ENCODE measurements around the gene PTAR1. TPM values are rescaled to one million over a fixed set of nuclear protein-coding genes. Genes with fewer than 3 reads are reported as not detected.

The PTAR1 gene
- total and polyA plus RNA-seq, 7 donors = 7.2 to 79.6 (median 39.5) TPM

DNA sequence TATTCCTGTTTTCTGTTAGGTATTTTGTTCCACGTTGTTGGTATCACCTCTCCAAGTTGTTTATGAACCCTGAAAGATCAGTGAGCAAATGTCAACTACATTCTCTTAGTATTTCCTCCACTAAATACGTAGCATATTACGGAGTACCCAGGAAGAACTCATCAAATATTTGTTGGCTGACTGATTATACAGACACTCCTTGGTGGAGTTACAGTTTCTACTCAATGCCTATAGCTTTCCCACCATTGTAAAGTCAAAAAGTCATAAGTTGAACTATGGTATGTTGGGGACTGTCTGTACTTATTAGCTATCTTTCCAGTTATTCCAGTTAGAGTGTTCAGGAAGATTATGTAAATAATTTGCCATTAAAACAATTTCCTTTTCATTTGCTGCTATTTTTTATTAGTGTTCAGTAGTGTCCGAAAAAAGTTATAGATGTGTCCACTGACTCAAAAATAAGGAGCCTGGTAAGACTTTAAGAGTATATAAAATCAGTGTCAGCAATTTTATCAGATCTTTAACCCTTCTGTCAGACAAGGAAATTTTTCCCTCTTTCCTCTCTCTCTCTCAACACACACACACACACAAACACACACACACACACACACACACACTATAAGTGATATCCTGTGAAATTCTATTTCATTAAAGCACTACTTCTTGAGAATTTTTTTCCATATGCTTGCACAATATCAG lies 80.8 kb downstream of the PTAR1 start:
- TF ChIP-seq POLR2AphosphoS5 (IDR thresholded peaks at IDR 0.05) (no peak), POLR2A (IDR thresholded peaks at IDR 0.05) (no peak), EP300 (IDR thresholded peaks at IDR 0.05) (no peak)
- TF ChIP-seq, protein P1, sequence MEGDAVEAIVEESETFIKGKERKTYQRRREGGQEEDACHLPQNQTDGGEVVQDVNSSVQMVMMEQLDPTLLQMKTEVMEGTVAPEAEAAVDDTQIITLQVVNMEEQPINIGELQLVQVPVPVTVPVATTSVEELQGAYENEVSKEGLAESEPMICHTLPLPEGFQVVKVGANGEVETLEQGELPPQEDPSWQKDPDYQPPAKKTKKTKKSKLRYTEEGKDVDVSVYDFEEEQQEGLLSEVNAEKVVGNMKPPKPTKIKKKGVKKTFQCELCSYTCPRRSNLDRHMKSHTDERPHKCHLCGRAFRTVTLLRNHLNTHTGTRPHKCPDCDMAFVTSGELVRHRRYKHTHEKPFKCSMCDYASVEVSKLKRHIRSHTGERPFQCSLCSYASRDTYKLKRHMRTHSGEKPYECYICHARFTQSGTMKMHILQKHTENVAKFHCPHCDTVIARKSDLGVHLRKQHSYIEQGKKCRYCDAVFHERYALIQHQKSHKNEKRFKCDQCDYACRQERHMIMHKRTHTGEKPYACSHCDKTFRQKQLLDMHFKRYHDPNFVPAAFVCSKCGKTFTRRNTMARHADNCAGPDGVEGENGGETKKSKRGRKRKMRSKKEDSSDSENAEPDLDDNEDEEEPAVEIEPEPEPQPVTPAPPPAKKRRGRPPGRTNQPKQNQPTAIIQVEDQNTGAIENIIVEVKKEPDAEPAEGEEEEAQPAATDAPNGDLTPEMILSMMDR (IDR thresholded peaks at IDR 0.05) = no peak
- Histone ChIP-seq H3K27me3 (no peaks in the 10 kb centered on the region), H3K9me3 (no peaks in the 10 kb centered on the region), H3K36me3 (no peaks in the 10 kb centered on the region), H3K4me3 (no peak overlapping the region), H3K4me1 (no peaks in the 10 kb centered on the region), H3K27ac (no peak overlapping the region)
- WGBS, 2 donors = 46 to 76% methylated on average over 4 of the region's 4 CpGs
- intact Hi-C loops (cut with DNase I) = no loop called here
- DNase-seq = no peak

DNA sequence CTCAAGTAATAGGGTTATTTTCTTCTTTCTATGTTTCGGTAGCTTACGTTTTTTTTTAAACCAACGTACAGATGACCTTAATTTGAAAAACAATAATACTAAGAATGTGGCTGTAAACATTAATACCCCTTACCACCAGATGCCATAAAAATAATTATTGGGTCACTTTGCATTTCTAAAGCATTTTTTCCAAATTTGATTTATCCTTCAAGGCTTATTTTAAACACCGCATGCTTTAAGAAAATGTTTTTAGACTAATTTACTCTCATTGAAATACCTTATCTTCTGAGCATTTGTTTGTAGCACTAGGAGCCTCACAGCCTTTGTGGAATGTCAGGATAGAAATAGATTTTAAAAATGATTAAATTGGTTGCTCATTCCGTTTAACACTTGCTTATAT lies 81.9 kb downstream of the PTAR1 start:
- H3K27me3 ChIP-seq = no peaks in the 10 kb centered on the region
- WGBS, 2 donors = 89% methylated on average over 5 of the region's 5 CpGs
- H3K9me3 ChIP-seq = no peaks in the 10 kb centered on the region
- H3K4me1 ChIP-seq = peaks cover 0 to 8% (median 4%) of the 10 kb centered on the region in 4 donors
- no peak overlapping the region for H3K4me3 ChIP-seq
- H3K36me3 ChIP-seq = no peaks in the 10 kb centered on the region
- TF ChIP-seq POLR2AphosphoS5 (IDR thresholded peaks at IDR 0.05) (no peak), POLR2A (IDR thresholded peaks at IDR 0.05) (no peak), EP300 (IDR thresholded peaks at IDR 0.05) (no peak)
- TF ChIP-seq, protein P1 (IDR thresholded peaks at IDR 0.05) = no peak
- H3K27ac ChIP-seq = no peak overlapping the region
- DNase-seq = no peak
- intact Hi-C loops (cut with DNase I) = no loop called here

DNA sequence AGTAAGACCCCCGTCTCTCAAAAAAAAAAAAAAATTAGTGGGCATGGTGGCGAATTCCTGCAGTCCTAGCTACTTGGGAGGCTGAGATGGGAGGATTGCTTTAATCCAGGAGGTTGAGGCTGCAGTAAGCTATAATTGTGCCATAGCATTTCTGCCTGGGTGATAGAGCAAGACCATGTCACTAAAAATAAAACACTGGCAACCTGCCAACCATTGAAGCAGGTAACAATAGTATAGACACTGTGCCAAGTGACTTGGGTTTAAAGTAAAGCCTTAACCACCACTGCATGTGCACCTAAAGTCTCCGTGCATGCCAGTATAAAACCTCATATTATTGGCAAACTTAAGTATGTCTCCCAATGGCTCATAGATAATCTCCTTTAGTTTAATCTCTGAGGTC lies 84.2 kb downstream of the PTAR1 start:
- peaks cover 0 to 15% (median 8%) of the 10 kb centered on the region in 4 donors for H3K4me1 ChIP-seq
- WGBS, 2 donors = 77 to 85% methylated on average over 3 of the region's 3 CpGs
- intact Hi-C loops (cut with DNase I) = no loop called here

DNA sequence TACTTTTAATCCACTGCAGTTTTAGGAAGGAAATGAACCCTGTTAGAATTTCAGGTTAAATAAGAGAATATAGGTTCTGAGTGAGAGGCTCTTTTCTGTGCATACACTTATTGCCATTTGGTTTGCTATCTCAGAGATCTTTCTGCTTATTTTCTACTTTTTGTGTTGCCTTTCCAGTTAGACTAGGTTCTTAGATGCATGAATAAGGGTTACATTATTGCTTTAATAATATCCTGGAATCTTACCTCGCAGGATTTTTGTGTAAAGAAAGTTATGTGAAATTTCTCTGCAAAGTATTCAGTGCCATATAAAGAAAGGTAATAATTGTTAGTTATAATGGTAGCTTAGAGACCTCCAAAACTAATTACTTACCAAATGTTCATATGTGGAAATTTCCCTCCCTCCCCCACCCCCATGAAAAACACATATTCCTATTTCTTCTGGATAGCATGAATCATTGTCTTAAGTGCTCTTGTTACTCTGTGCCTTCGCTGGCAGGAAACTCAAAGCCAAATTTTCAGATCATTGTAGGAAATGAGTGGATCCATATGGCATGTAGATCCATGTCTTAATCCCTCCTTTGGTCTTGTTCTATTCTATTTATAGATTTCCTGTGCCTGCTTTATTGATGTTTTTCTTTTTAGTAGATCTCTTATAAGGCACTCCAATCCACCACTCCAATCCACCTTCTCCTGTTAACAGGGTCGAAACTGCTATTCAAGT lies 84.9 kb downstream of the PTAR1 start:
- 60 to 65% methylated on average over 3 of the region's 3 CpGs for WGBS, 2 donors
- Histone ChIP-seq H3K9me3 (no peaks in the 10 kb centered on the region), H3K36me3 (no peaks in the 10 kb centered on the region), H3K27me3 (no peaks in the 10 kb centered on the region), H3K27ac (no peak overlapping the region), H3K4me1 (peaks cover 0 to 15% (median 8%) of the 10 kb centered on the region in 4 donors), H3K4me3 (no peak overlapping the region)
- TF ChIP-seq, protein P1 (IDR thresholded peaks at IDR 0.05) = no peak
- no peak for TF ChIP-seq POLR2AphosphoS5 (IDR thresholded peaks at IDR 0.05)
- no peak for TF ChIP-seq POLR2A (IDR thresholded peaks at IDR 0.05)
- TF ChIP-seq EP300 (IDR thresholded peaks at IDR 0.05) = no peak
- intact Hi-C loops (cut with DNase I) = no loop called here
- no peak for DNase-seq

More for the DNA sequence above, 84.2 kb downstream of the PTAR1 start:
- TF ChIP-seq POLR2A (IDR thresholded peaks at IDR 0.05) (no peak), POLR2AphosphoS5 (IDR thresholded peaks at IDR 0.05) (no peak), EP300 (IDR thresholded peaks at IDR 0.05) (no peak)
- TF ChIP-seq, protein P1 (IDR thresholded peaks at IDR 0.05) = no peak
- no peaks in the 10 kb centered on the region for H3K9me3 ChIP-seq
- no peak overlapping the region for H3K4me3 ChIP-seq
- H3K27ac ChIP-seq = no peak overlapping the region
- DNase-seq = no peak
- no peaks in the 10 kb centered on the region for H3K36me3 ChIP-seq
- no peaks in the 10 kb centered on the region for H3K27me3 ChIP-seq
